ENCODE results near the gene ADCK1. TPM values are rescaled to one million over a fixed set of nuclear protein-coding genes. Genes with fewer than 3 reads are reported as not detected.

Gene ADCK1
- total and polyA plus RNA-seq, 2 experiments from 2014 or later, result 6.7 to 11.2 TPM

DNA sequence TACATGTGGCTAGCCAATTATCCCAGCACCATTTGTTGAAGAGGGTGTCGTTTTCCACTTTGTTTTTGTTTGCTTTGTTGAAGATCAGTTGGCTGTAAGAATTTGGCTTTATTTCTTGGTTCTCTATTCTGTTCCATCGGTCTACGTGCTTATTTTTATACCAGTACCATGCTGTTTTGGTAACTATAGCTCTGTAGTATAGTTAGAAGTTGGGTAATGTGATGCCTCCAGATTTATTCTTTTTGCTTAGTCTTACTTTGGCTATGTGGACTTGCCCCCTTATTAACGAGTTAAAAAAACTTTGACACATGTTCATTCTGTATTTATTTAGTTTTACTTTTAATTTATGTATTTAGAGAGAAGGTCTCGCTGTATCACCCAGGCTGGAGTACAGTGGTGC, 120.4 kb downstream of the ADCK1 start:
- no peaks in the 10 kb centered on the region for H3K4me1 ChIP-seq (ENCODE audit: insufficient read depth)
- Mint-ChIP-seq H3K36me3 (ENCODE audit: low read depth) (peaks cover 6% of the 10 kb centered on the region; the same call in 2 of the 3 replicates), H3K9me3 (peaks cover 10% of the 10 kb centered on the region; the same call in 2 of the 3 replicates), H3K27me3 (ENCODE audit: insufficient read depth, low read depth, poor library complexity) (peaks cover 2% of the 10 kb centered on the region), H3K4me1 (no peaks in the 10 kb centered on the region), H3K27ac (no peak overlapping the region), H3K4me3 (no peak overlapping the region)
- H3K36me3 ChIP-seq (ENCODE audit: insufficient read depth), result no peaks in the 10 kb centered on the region
- H4K20me1 ChIP-seq (replicated peaks; ENCODE audit: insufficient read depth), result no peaks in the 10 kb centered on the region
- ATAC-seq (no peak), DNase-seq (ENCODE audit: low spot score) (no peak)
- H2AFZ ChIP-seq, result no peak overlapping the region
- H3K4me3 ChIP-seq, result no peak overlapping the region
- H3K9me2 ChIP-seq (ENCODE audit: insufficient read depth), result no peaks in the 10 kb centered on the region
- H3K27ac ChIP-seq (ENCODE audit: low read depth), result no peak overlapping the region
- no peaks in the 10 kb centered on the region for H3F3A ChIP-seq (replicated peaks; ENCODE audit: low read depth)
- no peaks in the 10 kb centered on the region for H3K79me2 ChIP-seq (replicated peaks; ENCODE audit: insufficient read depth)
- H3K27me3 ChIP-seq (ENCODE audit: insufficient read depth), result no peaks in the 10 kb centered on the region
- no peak overlapping the region for H3K4me2 ChIP-seq
- TF ChIP-seq STAT1 (IDR thresholded peaks at IDR 0.05; ENCODE audit: unreplicated experiment) (no peak), NANOG (IDR thresholded peaks at IDR 0.05; ENCODE audit: borderline replicate concordance) (no peak), POLR2AphosphoS5 (IDR thresholded peaks at IDR 0.05; ENCODE audit: low read depth) (no peak), ZNF114 (CRISPR knock-in tag; IDR thresholded peaks at IDR 0.05) (no peak), ZNF331 (CRISPR knock-in tag; IDR thresholded peaks at IDR 0.05; ENCODE audit: low read depth) (no peak), EZH2 (IDR thresholded peaks at IDR 0.05; ENCODE audit: low read depth, unreplicated experiment) (no peak), JUNB (IDR thresholded peaks at IDR 0.05; ENCODE audit: unreplicated experiment) (no peak), CREB1 (CRISPR knock-in tag; IDR thresholded peaks at IDR 0.05; ENCODE audit: low read depth) (no peak), EZH2phosphoT487 (IDR thresholded peaks at IDR 0.05; ENCODE audit: unreplicated experiment) (no peak)
- TF ChIP-seq, protein P1, sequence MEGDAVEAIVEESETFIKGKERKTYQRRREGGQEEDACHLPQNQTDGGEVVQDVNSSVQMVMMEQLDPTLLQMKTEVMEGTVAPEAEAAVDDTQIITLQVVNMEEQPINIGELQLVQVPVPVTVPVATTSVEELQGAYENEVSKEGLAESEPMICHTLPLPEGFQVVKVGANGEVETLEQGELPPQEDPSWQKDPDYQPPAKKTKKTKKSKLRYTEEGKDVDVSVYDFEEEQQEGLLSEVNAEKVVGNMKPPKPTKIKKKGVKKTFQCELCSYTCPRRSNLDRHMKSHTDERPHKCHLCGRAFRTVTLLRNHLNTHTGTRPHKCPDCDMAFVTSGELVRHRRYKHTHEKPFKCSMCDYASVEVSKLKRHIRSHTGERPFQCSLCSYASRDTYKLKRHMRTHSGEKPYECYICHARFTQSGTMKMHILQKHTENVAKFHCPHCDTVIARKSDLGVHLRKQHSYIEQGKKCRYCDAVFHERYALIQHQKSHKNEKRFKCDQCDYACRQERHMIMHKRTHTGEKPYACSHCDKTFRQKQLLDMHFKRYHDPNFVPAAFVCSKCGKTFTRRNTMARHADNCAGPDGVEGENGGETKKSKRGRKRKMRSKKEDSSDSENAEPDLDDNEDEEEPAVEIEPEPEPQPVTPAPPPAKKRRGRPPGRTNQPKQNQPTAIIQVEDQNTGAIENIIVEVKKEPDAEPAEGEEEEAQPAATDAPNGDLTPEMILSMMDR (conservative IDR thresholded peaks at IDR 0.05; ENCODE audit: low read depth in 2 of 2), result no peak
- TF ChIP-seq, protein P2, sequence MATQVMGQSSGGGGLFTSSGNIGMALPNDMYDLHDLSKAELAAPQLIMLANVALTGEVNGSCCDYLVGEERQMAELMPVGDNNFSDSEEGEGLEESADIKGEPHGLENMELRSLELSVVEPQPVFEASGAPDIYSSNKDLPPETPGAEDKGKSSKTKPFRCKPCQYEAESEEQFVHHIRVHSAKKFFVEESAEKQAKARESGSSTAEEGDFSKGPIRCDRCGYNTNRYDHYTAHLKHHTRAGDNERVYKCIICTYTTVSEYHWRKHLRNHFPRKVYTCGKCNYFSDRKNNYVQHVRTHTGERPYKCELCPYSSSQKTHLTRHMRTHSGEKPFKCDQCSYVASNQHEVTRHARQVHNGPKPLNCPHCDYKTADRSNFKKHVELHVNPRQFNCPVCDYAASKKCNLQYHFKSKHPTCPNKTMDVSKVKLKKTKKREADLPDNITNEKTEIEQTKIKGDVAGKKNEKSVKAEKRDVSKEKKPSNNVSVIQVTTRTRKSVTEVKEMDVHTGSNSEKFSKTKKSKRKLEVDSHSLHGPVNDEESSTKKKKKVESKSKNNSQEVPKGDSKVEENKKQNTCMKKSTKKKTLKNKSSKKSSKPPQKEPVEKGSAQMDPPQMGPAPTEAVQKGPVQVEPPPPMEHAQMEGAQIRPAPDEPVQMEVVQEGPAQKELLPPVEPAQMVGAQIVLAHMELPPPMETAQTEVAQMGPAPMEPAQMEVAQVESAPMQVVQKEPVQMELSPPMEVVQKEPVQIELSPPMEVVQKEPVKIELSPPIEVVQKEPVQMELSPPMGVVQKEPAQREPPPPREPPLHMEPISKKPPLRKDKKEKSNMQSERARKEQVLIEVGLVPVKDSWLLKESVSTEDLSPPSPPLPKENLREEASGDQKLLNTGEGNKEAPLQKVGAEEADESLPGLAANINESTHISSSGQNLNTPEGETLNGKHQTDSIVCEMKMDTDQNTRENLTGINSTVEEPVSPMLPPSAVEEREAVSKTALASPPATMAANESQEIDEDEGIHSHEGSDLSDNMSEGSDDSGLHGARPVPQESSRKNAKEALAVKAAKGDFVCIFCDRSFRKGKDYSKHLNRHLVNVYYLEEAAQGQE (IDR thresholded peaks at IDR 0.05; ENCODE audit: unreplicated experiment), result no peak
- TF ChIP-seq, protein P3, sequence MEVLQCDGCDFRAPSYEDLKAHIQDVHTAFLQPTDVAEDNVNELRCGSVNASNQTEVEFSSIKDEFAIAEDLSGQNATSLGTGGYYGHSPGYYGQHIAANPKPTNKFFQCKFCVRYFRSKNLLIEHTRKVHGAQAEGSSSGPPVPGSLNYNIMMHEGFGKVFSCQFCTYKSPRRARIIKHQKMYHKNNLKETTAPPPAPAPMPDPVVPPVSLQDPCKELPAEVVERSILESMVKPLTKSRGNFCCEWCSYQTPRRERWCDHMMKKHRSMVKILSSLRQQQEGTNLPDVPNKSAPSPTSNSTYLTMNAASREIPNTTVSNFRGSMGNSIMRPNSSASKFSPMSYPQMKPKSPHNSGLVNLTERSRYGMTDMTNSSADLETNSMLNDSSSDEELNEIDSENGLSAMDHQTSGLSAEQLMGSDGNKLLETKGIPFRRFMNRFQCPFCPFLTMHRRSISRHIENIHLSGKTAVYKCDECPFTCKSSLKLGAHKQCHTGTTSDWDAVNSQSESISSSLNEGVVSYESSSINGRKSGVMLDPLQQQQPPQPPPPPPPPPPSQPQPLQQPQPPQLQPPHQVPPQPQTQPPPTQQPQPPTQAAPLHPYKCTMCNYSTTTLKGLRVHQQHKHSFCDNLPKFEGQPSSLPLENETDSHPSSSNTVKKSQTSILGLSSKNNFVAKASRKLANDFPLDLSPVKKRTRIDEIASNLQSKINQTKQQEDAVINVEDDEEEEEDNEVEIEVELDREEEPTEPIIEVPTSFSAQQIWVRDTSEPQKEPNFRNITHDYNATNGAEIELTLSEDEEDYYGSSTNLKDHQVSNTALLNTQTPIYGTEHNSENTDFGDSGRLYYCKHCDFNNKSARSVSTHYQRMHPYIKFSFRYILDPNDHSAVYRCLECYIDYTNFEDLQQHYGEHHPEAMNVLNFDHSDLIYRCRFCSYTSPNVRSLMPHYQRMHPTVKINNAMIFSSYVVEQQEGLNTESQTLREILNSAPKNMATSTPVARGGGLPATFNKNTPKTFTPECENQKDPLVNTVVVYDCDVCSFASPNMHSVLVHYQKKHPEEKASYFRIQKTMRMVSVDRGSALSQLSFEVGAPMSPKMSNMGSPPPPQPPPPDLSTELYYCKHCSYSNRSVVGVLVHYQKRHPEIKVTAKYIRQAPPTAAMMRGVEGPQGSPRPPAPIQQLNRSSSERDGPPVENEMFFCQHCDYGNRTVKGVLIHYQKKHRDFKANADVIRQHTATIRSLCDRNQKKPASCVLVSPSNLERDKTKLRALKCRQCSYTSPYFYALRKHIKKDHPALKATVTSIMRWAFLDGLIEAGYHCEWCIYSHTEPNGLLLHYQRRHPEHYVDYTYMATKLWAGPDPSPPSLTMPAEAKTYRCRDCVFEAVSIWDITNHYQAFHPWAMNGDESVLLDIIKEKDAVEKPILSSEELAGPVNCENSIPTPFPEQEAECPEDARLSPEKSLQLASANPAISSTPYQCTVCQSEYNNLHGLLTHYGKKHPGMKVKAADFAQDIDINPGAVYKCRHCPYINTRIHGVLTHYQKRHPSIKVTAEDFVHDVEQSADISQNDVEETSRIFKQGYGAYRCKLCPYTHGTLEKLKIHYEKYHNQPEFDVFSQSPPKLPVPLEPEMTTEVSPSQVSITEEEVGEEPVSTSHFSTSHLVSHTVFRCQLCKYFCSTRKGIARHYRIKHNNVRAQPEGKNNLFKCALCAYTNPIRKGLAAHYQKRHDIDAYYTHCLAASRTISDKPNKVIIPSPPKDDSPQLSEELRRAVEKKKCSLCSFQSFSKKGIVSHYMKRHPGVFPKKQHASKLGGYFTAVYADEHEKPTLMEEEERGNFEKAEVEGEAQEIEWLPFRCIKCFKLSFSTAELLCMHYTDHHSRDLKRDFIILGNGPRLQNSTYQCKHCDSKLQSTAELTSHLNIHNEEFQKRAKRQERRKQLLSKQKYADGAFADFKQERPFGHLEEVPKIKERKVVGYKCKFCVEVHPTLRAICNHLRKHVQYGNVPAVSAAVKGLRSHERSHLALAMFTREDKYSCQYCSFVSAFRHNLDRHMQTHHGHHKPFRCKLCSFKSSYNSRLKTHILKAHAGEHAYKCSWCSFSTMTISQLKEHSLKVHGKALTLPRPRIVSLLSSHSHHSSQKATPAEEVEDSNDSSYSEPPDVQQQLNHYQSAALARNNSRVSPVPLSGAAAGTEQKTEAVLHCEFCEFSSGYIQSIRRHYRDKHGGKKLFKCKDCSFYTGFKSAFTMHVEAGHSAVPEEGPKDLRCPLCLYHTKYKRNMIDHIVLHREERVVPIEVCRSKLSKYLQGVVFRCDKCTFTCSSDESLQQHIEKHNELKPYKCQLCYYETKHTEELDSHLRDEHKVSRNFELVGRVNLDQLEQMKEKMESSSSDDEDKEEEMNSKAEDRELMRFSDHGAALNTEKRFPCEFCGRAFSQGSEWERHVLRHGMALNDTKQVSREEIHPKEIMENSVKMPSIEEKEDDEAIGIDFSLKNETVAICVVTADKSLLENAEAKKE (CRISPR knock-in tag; IDR thresholded peaks at IDR 0.05), result no peak
- TF ChIP-seq, protein P4, sequence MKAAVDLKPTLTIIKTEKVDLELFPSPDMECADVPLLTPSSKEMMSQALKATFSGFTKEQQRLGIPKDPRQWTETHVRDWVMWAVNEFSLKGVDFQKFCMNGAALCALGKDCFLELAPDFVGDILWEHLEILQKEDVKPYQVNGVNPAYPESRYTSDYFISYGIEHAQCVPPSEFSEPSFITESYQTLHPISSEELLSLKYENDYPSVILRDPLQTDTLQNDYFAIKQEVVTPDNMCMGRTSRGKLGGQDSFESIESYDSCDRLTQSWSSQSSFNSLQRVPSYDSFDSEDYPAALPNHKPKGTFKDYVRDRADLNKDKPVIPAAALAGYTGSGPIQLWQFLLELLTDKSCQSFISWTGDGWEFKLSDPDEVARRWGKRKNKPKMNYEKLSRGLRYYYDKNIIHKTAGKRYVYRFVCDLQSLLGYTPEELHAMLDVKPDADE (IDR thresholded peaks at IDR 0.05), result no peak
